ENCODE measurements around the gene PACS2. TPM values are rescaled to one million over a fixed set of nuclear protein-coding genes. Genes with fewer than 3 reads are reported as not detected.

The PACS2 gene
- total and polyA plus RNA-seq, 2 of the 4 experiments (the other 2 are of a cell fraction): 15.6 to 32.2 TPM

- WGBS, 2 experiments (ENCODE audit: extremely low coverage in 2 of 2, insufficient read length in 1 of 2): 90% methylated on average over 8 of the region's 25 CpGs; no CpG with 5 or more reads in 1 of the 2 experiments
- no peak overlapping the region for H3K23ac ChIP-seq (ENCODE audit: low read depth, low read length)
- H4K5ac ChIP-seq (ENCODE audit: low read depth, low read length): no peak overlapping the region
- no peaks in the 10 kb centered on the region for H4K20me1 ChIP-seq (ENCODE audit: insufficient read depth, low read length)
- H4K8ac ChIP-seq (ENCODE audit: low read depth in 2 of 2, low read length in 2 of 2): no peak overlapping the region
- H2AK5ac ChIP-seq (ENCODE audit: low read depth, low read length): no peak overlapping the region
- ChIA-PET POLR2A (ENCODE audit: unreplicated experiment) (no interaction called here), CTCF (no interaction called here)
- no peak overlapping the region for H3K56ac ChIP-seq (ENCODE audit: extremely low read depth, insufficient read depth, low read length)
- no peaks in the 10 kb centered on the region for H3K27me3 ChIP-seq (ENCODE audit: control insufficient read depth, insufficient read depth, low read length)
- no peak for ATAC-seq (ENCODE audit: low read depth)
- H2BK120ac ChIP-seq (ENCODE audit: low read depth, low read length): no peak overlapping the region
- H2AFZ ChIP-seq (replicated peaks; ENCODE audit: low read length, poor library complexity): no peak overlapping the region
- no peak overlapping the region for H3K27ac ChIP-seq (ENCODE audit: insufficient read depth, low read length)
- H2BK5ac ChIP-seq (ENCODE audit: low read depth, low read length, poor library complexity, severe bottlenecking): no peak overlapping the region
- in situ Hi-C loops (cut with MboI; ENCODE audit: low sequenced_read_pairs) (no loop called here), dilution Hi-C loops (cut with HindIII; ENCODE audit: low sequenced_read_pairs, unreplicated experiment) (no loop called here), intact Hi-C loops (cut with micrococcal nuclease) (no loop called here)
- no peak overlapping the region for H3K4me3 ChIP-seq (ENCODE audit: insufficient read depth, low read depth, low read length)
- H3K9me3 ChIP-seq (ENCODE audit: control insufficient read depth, insufficient read depth, low read length): peaks cover 2% of the 10 kb centered on the region; the same call in 1 of the 2 replicates
- no peak overlapping the region for H2BK20ac ChIP-seq (ENCODE audit: low read depth, low read length)
- H3K4me1 ChIP-seq (ENCODE audit: control insufficient read depth, insufficient read depth, low read length): peaks cover 5% of the 10 kb centered on the region; the same call in 1 of the 2 replicates
- no peak overlapping the region for H3K14ac ChIP-seq (replicated peaks; ENCODE audit: low read depth, low read length)
- H2AK9ac ChIP-seq (replicated peaks; ENCODE audit: low read depth, low read length, poor library complexity): no peak overlapping the region
- H4K91ac ChIP-seq (ENCODE audit: insufficient read depth, low read depth, low read length): no peak overlapping the region
- H3K18ac ChIP-seq (ENCODE audit: low read depth, low read length): no peak overlapping the region
- H3K36me3 ChIP-seq (ENCODE audit: control insufficient read depth, insufficient read depth, low read length): peaks cover 6% of the 10 kb centered on the region; the same call in 1 of the 2 replicates
- H3K4me2 ChIP-seq (ENCODE audit: low read depth, low read length): no peak overlapping the region
- no peak for DNase-seq
- no TSS peak for BruUV-seq (replicated peaks)
- H2BK15ac ChIP-seq (ENCODE audit: low read depth, low read length): no peak overlapping the region
- H3K9me1 ChIP-seq (ENCODE audit: insufficient read depth, low read length): no peaks in the 10 kb centered on the region
- H3K9ac ChIP-seq (ENCODE audit: low read depth, low read length): no peak overlapping the region
- peaks cover 13 to 24% of the 10 kb centered on the region in 2 experiments; a peak in 3 of 4 replicates for H3K79me1 ChIP-seq (ENCODE audit: low read depth in 1 of 2, low read length in 2 of 2)
- H3K4ac ChIP-seq (ENCODE audit: low read depth, low read length): no peak overlapping the region
- TF ChIP-seq POLR2A (IDR thresholded peaks at IDR 0.05; ENCODE audit: low read depth, low read length) (no peak), RCOR1 (IDR thresholded peaks at IDR 0.05; ENCODE audit: insufficient replicate concordance, low read length) (no peak), FOS (IDR thresholded peaks at IDR 0.05; ENCODE audit: low read depth, low read length) (no peak), RFX5 (IDR thresholded peaks at IDR 0.05; ENCODE audit: low read depth, low read length) (no peak), USF2 (IDR thresholded peaks at IDR 0.05; ENCODE audit: low read depth, low read length) (no peak), CEBPB (IDR thresholded peaks at IDR 0.05; ENCODE audit: low read depth, low read length) (no peak), CTCF (conservative IDR thresholded peaks at IDR 0.05; ENCODE audit: low read depth, low read length) (no peak), MAFK (IDR thresholded peaks at IDR 0.05; ENCODE audit: low read depth, low read length) (no peak), MAZ (IDR thresholded peaks at IDR 0.05; ENCODE audit: borderline replicate concordance, low read depth, low read length) (no peak), NFE2L2 (IDR thresholded peaks at IDR 0.05; ENCODE audit: low read depth, low read length) (no peak), CHD1 (IDR thresholded peaks at IDR 0.05; ENCODE audit: low read depth, low read length) (no peak), RAD21 (IDR thresholded peaks at IDR 0.05; ENCODE audit: low read length) (no peak), ELK1 (IDR thresholded peaks at IDR 0.05; ENCODE audit: borderline replicate concordance, low read depth, low read length) (no peak), SMC3 (IDR thresholded peaks at IDR 0.05; ENCODE audit: low read depth, low read length) (no peak), BHLHE40 (IDR thresholded peaks at IDR 0.05; ENCODE audit: low read depth, low read length) (no peak)
These were observed 80.4 kb downstream of the PACS2 start for GRCh38 chr14:105394714-105395537.

Data from IMR-90 (cell line).